ENCODE results near the gene TEPSIN. TPM values are rescaled to one million over a fixed set of nuclear protein-coding genes. Genes with fewer than 3 reads are reported as not detected.

The TEPSIN gene
- total and polyA plus RNA-seq, 2 donors (not counting 3 experiments of a cell fraction or from before 2014, with no cell fraction given), result 41.6 to 45.3 TPM

GRCh38 chr17:81183807-81184206 is 55.0 kb downstream of the TEPSIN start:
- ChIA-PET POLR2A (no interaction called here), CTCF (no interaction called here)
- dilution Hi-C loops (cut with MboI; ENCODE audit: extremely low pct_ligation_motif_present, low sequenced_read_pairs), result no loop called here

DNA sequence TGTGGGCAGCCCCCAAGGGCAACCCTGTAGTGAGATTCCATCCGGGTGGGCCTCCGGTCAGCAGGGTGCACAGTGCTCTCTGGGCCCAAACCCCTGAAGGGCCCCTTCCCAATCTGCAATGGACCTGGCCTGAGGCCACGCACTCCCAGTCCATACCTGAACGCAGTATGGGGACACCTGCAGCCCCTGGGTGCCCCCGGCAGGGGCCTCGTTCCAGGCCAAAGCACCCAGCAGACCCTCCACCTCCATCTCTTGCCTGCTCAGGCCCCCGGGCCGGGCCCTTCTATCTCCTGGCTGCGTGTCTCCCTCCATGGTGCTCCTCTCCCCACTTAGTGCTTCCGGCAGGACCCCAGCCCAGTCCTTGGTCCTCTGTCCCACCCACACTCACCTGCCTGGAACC is 55.5 kb downstream of the TEPSIN start:
- Histone ChIP-seq H3K9me1 (replicated peaks; ENCODE audit: control insufficient read depth, extremely low read depth, insufficient read depth, low read length) (no peaks in the 10 kb centered on the region), H2AFZ (ENCODE audit: low read depth, low read length) (no peak overlapping the region), H3K4me3 (replicated peaks in 1 of 3; ENCODE audit: insufficient read depth in 1 of 3, low read depth in 1 of 3, low read length in 3 of 3) (no peak overlapping the region), H3K27me3 (ENCODE audit: control insufficient read depth in 2 of 2, insufficient read depth in 2 of 2, low read length in 2 of 2) (no peaks in the 10 kb centered on the region), H3K79me2 (ENCODE audit: control insufficient read depth, insufficient read depth, low read length) (no peaks in the 10 kb centered on the region), H3K27ac (ENCODE audit: insufficient read depth, low read depth, low read length) (no peak overlapping the region), H3K36me3 (ENCODE audit: control insufficient read depth in 2 of 2, extremely low read depth in 1 of 2, insufficient read depth in 2 of 2, low read length in 2 of 2) (no peaks in the 10 kb centered on the region), H3K9ac (replicated peaks; ENCODE audit: extremely low read depth, insufficient read depth, low read length) (no peak overlapping the region), H3K4me1 (ENCODE audit: control insufficient read depth, extremely low read depth, insufficient read depth, low read length) (no peaks in the 10 kb centered on the region), H3K9me3 (replicated peaks; ENCODE audit: control insufficient read depth, insufficient read depth, low read length) (no peaks in the 10 kb centered on the region), H4K20me1 (replicated peaks; ENCODE audit: control insufficient read depth, extremely low read depth, insufficient read depth, low read length) (no peaks in the 10 kb centered on the region), H3K4me2 (ENCODE audit: insufficient read depth, low read length) (no peak overlapping the region)
- FAIRE-seq (no peak), DNase-seq (ENCODE audit: low read depth, low spot score) (no peak)
- no TSS peak for BruUV-seq (replicated peaks)
- ChIA-PET POLR2A (no interaction called here), CTCF (no interaction called here)
- dilution Hi-C loops (cut with MboI; ENCODE audit: extremely low pct_ligation_motif_present, low sequenced_read_pairs), result no loop called here
- intact Hi-C loops (cut with micrococcal nuclease), result no loop called here
- TF ChIP-seq JUN (IDR thresholded peaks at IDR 0.05; ENCODE audit: borderline replicate concordance, insufficient read depth, insufficient read length, low read depth), result no peak
- TF ChIP-seq, protein P1, sequence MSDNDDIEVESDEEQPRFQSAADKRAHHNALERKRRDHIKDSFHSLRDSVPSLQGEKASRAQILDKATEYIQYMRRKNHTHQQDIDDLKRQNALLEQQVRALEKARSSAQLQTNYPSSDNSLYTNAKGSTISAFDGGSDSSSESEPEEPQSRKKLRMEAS (IDR thresholded peaks at IDR 0.05; ENCODE audit: insufficient read depth, insufficient read length), result no peak
- TF ChIP-seq, protein P2, sequence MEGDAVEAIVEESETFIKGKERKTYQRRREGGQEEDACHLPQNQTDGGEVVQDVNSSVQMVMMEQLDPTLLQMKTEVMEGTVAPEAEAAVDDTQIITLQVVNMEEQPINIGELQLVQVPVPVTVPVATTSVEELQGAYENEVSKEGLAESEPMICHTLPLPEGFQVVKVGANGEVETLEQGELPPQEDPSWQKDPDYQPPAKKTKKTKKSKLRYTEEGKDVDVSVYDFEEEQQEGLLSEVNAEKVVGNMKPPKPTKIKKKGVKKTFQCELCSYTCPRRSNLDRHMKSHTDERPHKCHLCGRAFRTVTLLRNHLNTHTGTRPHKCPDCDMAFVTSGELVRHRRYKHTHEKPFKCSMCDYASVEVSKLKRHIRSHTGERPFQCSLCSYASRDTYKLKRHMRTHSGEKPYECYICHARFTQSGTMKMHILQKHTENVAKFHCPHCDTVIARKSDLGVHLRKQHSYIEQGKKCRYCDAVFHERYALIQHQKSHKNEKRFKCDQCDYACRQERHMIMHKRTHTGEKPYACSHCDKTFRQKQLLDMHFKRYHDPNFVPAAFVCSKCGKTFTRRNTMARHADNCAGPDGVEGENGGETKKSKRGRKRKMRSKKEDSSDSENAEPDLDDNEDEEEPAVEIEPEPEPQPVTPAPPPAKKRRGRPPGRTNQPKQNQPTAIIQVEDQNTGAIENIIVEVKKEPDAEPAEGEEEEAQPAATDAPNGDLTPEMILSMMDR (IDR thresholded peaks at IDR 0.05; ENCODE audit: extremely low read depth in 1 of 2, insufficient read depth in 1 of 2, low read depth in 1 of 2, low read length in 2 of 2), result no peak
- TF ChIP-seq GATA2 (IDR thresholded peaks at IDR 0.05; ENCODE audit: insufficient read depth, insufficient read length, low read depth, low read length), result no peak
- TF ChIP-seq EZH2 (IDR thresholded peaks at IDR 0.05; ENCODE audit: borderline replicate concordance, low read depth, low read length, severe bottlenecking), result no peak
- no peak for TF ChIP-seq POLR2AphosphoS5 (IDR thresholded peaks at IDR 0.05; ENCODE audit: insufficient read depth, low read depth, low read length)
- no peak for TF ChIP-seq FOS (IDR thresholded peaks at IDR 0.05; ENCODE audit: borderline replicate concordance, insufficient read depth, low read length)
- TF ChIP-seq POLR2A (IDR thresholded peaks at IDR 0.05; ENCODE audit: low read depth, low read length), result no peak
- no peak for TF ChIP-seq MYC (IDR thresholded peaks at IDR 0.05; ENCODE audit: low read depth, low read length)

More at GRCh38 chr17:81183807-81184206, 55.0 kb downstream of the TEPSIN start:
- Histone ChIP-seq H3K27ac (ENCODE audit: insufficient read depth, low read depth, low read length) (no peak overlapping the region), H3K36me3 (ENCODE audit: control insufficient read depth in 2 of 2, extremely low read depth in 1 of 2, insufficient read depth in 2 of 2, low read length in 2 of 2) (no peaks in the 10 kb centered on the region), H3K9me3 (replicated peaks; ENCODE audit: control insufficient read depth, insufficient read depth, low read length) (no peaks in the 10 kb centered on the region), H3K4me2 (ENCODE audit: insufficient read depth, low read length) (no peak overlapping the region), H2AFZ (ENCODE audit: low read depth, low read length) (no peak overlapping the region), H3K9ac (replicated peaks; ENCODE audit: extremely low read depth, insufficient read depth, low read length) (no peak overlapping the region), H3K4me1 (ENCODE audit: control insufficient read depth, extremely low read depth, insufficient read depth, low read length) (no peaks in the 10 kb centered on the region), H3K9me1 (replicated peaks; ENCODE audit: control insufficient read depth, extremely low read depth, insufficient read depth, low read length) (no peaks in the 10 kb centered on the region), H3K4me3 (replicated peaks in 1 of 3; ENCODE audit: insufficient read depth in 1 of 3, low read depth in 1 of 3, low read length in 3 of 3) (no peak overlapping the region), H3K27me3 (ENCODE audit: control insufficient read depth in 2 of 2, insufficient read depth in 2 of 2, low read length in 2 of 2) (no peaks in the 10 kb centered on the region), H3K79me2 (ENCODE audit: control insufficient read depth, insufficient read depth, low read length) (no peaks in the 10 kb centered on the region), H4K20me1 (replicated peaks; ENCODE audit: control insufficient read depth, extremely low read depth, insufficient read depth, low read length) (no peaks in the 10 kb centered on the region)
- no peak for DNase-seq (ENCODE audit: low read depth, low spot score)
- TF ChIP-seq, protein P2 (IDR thresholded peaks at IDR 0.05; ENCODE audit: extremely low read depth in 1 of 2, insufficient read depth in 1 of 2, low read depth in 1 of 2, low read length in 2 of 2), result no peak
- no peak for FAIRE-seq
- intact Hi-C loops (cut with micrococcal nuclease), result no loop called here
- BruUV-seq (replicated peaks), result no TSS peak

Measured in endothelial cell of umbilical vein (primary cell).